Measurements from ENCODE around the gene AK9.
"Not testable (repeated sequence)": the region's sequence is repeated elsewhere in the genome, so short reads cannot be mapped to it uniquely, and the experiment has no call there.

DNA sequence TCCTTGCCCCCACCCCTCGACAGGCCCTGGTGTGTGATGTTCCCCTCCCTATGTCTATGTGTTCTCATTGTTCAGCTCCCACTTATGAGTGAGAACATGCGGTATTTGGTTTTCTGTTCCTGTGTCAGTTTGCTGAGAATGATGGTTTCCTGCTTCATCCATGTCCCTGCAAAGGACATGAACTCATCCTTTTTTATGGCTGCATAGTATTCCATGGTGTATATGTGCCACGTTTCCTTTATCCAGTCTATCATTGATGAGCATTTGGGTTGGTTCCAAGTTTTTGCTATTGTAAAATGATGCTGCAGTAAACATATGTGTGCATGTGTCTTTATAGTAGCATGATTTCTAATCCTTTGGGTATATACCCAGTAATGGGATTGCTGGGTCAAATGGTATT, 34.2 kb upstream of the AK9 start:
- TF ChIP-seq, protein P1, sequence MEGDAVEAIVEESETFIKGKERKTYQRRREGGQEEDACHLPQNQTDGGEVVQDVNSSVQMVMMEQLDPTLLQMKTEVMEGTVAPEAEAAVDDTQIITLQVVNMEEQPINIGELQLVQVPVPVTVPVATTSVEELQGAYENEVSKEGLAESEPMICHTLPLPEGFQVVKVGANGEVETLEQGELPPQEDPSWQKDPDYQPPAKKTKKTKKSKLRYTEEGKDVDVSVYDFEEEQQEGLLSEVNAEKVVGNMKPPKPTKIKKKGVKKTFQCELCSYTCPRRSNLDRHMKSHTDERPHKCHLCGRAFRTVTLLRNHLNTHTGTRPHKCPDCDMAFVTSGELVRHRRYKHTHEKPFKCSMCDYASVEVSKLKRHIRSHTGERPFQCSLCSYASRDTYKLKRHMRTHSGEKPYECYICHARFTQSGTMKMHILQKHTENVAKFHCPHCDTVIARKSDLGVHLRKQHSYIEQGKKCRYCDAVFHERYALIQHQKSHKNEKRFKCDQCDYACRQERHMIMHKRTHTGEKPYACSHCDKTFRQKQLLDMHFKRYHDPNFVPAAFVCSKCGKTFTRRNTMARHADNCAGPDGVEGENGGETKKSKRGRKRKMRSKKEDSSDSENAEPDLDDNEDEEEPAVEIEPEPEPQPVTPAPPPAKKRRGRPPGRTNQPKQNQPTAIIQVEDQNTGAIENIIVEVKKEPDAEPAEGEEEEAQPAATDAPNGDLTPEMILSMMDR (IDR thresholded peaks at IDR 0.05), result not testable (repeated sequence)
- TF ChIP-seq POLR2A (IDR thresholded peaks at IDR 0.05), result not testable (repeated sequence)
